ENCODE data around the gene MAD1L1. TPM values are rescaled to one million over a fixed set of nuclear protein-coding genes. Genes with fewer than 3 reads are reported as not detected.

The MAD1L1 gene
- total and polyA plus RNA-seq, 2 of the 4 experiments (the other 2 are of a cell fraction) = 29.0 to 40.9 TPM

DNA sequence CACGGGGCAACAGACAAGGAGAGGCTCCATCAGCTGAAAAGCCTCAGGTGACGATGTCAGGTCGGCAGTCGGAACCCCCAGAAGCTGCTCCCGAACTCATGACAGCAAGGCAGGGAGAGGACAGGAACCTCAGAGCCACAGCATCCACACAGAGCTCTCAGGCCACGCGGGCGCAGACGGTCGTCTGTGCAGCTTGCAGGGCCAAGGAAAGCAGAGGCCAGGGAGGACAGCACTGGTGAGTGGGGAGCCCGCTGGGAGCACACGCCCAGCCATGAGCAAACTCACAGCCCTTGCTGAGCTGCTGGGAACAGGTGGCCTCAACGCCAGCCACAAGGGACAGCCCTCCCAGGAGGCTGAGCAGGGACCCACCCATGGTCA lies 138.9 kb downstream of the MAD1L1 start:
- in situ Hi-C loops (cut with MboI; ENCODE audit: low sequenced_read_pairs) (no loop called here), dilution Hi-C loops (cut with HindIII; ENCODE audit: low sequenced_read_pairs, unreplicated experiment) (no loop called here), intact Hi-C loops (cut with micrococcal nuclease) (loop anchor here (5.0 kb wide), 1 partner anchor 57 kb away; no protein-coding TSS in a partner anchor)
- Histone ChIP-seq H2BK15ac (ENCODE audit: low read depth, low read length) (no peak overlapping the region), H3K9me3 (ENCODE audit: control insufficient read depth, insufficient read depth, low read length) (no peaks in the 10 kb centered on the region), H2BK20ac (ENCODE audit: low read depth, low read length) (no peak overlapping the region), H4K8ac (ENCODE audit: low read depth in 2 of 2, low read length in 2 of 2) (peak overlapping the region in 1 of 2 experiments; percentile 72; a peak in 2 of 4 replicates), H3K4me1 (ENCODE audit: control insufficient read depth, insufficient read depth, low read length) (peaks cover 6% of the 10 kb centered on the region), H3K23ac (ENCODE audit: low read depth, low read length) (no peak overlapping the region), H2AK5ac (ENCODE audit: low read depth, low read length) (peak overlapping the region; percentile 29; the same call in 1 of the 2 replicates), H4K5ac (ENCODE audit: low read depth, low read length) (peak overlapping the region; percentile 87; the same call in 1 of the 2 replicates), H4K91ac (ENCODE audit: insufficient read depth, low read depth, low read length) (no peak overlapping the region), H2BK120ac (ENCODE audit: low read depth, low read length) (0 out of 2 replicates have a peak overlapping the region, but pooled peaks have one; percentile 37), H3K36me3 (ENCODE audit: control insufficient read depth, insufficient read depth, low read length) (no peaks in the 10 kb centered on the region), H2BK5ac (ENCODE audit: low read depth, low read length, poor library complexity, severe bottlenecking) (no peak overlapping the region), H3K9ac (ENCODE audit: low read depth, low read length) (no peak overlapping the region), H3K79me1 (ENCODE audit: low read depth in 1 of 2, low read length in 2 of 2) (peaks cover under 1 to 18% of the 10 kb centered on the region in 2 experiments; a peak in 3 of 4 replicates), H3K14ac (replicated peaks; ENCODE audit: low read depth, low read length) (no peak overlapping the region), H2AK9ac (replicated peaks; ENCODE audit: low read depth, low read length, poor library complexity) (peak overlapping the region; percentile 16), H3K27ac (ENCODE audit: insufficient read depth, low read length) (peak overlapping the region; percentile 35; the same call in 1 of the 2 replicates), H3K27me3 (ENCODE audit: control insufficient read depth, insufficient read depth, low read length) (no peaks in the 10 kb centered on the region), H3K4me3 (ENCODE audit: insufficient read depth, low read depth, low read length) (no peak overlapping the region), H3K18ac (ENCODE audit: low read depth, low read length) (no peak overlapping the region; the same call in 1 of the 2 replicates), H3K9me1 (ENCODE audit: insufficient read depth, low read length) (peaks cover 10% of the 10 kb centered on the region; the same call in 1 of the 2 replicates), H3K4me2 (ENCODE audit: low read depth, low read length) (no peak overlapping the region), H2AFZ (replicated peaks; ENCODE audit: low read length, poor library complexity) (peak overlapping the region; percentile 62), H4K20me1 (ENCODE audit: insufficient read depth, low read length) (no peaks in the 10 kb centered on the region), H3K4ac (ENCODE audit: low read depth, low read length) (peak overlapping the region; percentile 41), H3K56ac (ENCODE audit: extremely low read depth, insufficient read depth, low read length) (no peak overlapping the region)
- DNase-seq (no peak), ATAC-seq (ENCODE audit: low read depth) (peak; percentile 19)
- CTCF ChIA-PET = no interaction called here
- TF ChIP-seq MAFK (IDR thresholded peaks at IDR 0.05; ENCODE audit: low read depth, low read length) (no peak), RCOR1 (IDR thresholded peaks at IDR 0.05; ENCODE audit: insufficient replicate concordance, low read length) (no peak), MXI1 (IDR thresholded peaks at IDR 0.05; ENCODE audit: borderline replicate concordance, low read depth, low read length) (no peak), SMC3 (IDR thresholded peaks at IDR 0.05; ENCODE audit: low read depth, low read length) (no peak), NFE2L2 (IDR thresholded peaks at IDR 0.05; ENCODE audit: low read depth, low read length) (no peak), RFX5 (IDR thresholded peaks at IDR 0.05; ENCODE audit: low read depth, low read length) (no peak), CEBPB (IDR thresholded peaks at IDR 0.05; ENCODE audit: low read depth, low read length) (no peak), FOS (IDR thresholded peaks at IDR 0.05; ENCODE audit: low read depth, low read length) (no peak), BHLHE40 (IDR thresholded peaks at IDR 0.05; ENCODE audit: low read depth, low read length) (no peak), CHD1 (IDR thresholded peaks at IDR 0.05; ENCODE audit: low read depth, low read length) (no peak), MAZ (IDR thresholded peaks at IDR 0.05; ENCODE audit: borderline replicate concordance, low read depth, low read length) (no peak), RAD21 (IDR thresholded peaks at IDR 0.05; ENCODE audit: low read length) (no peak), POLR2A (IDR thresholded peaks at IDR 0.05; ENCODE audit: low read depth, low read length) (no peak)
- TF ChIP-seq, protein P1, sequence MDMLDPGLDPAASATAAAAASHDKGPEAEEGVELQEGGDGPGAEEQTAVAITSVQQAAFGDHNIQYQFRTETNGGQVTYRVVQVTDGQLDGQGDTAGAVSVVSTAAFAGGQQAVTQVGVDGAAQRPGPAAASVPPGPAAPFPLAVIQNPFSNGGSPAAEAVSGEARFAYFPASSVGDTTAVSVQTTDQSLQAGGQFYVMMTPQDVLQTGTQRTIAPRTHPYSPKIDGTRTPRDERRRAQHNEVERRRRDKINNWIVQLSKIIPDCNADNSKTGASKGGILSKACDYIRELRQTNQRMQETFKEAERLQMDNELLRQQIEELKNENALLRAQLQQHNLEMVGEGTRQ (IDR thresholded peaks at IDR 0.05; ENCODE audit: low read depth, low read length) = no peak
- TF ChIP-seq, protein P2, sequence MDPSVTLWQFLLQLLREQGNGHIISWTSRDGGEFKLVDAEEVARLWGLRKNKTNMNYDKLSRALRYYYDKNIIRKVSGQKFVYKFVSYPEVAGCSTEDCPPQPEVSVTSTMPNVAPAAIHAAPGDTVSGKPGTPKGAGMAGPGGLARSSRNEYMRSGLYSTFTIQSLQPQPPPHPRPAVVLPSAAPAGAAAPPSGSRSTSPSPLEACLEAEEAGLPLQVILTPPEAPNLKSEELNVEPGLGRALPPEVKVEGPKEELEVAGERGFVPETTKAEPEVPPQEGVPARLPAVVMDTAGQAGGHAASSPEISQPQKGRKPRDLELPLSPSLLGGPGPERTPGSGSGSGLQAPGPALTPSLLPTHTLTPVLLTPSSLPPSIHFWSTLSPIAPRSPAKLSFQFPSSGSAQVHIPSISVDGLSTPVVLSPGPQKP (IDR thresholded peaks at IDR 0.05; ENCODE audit: borderline replicate concordance, low read depth, low read length) = no peak
- TF ChIP-seq, protein P3, sequence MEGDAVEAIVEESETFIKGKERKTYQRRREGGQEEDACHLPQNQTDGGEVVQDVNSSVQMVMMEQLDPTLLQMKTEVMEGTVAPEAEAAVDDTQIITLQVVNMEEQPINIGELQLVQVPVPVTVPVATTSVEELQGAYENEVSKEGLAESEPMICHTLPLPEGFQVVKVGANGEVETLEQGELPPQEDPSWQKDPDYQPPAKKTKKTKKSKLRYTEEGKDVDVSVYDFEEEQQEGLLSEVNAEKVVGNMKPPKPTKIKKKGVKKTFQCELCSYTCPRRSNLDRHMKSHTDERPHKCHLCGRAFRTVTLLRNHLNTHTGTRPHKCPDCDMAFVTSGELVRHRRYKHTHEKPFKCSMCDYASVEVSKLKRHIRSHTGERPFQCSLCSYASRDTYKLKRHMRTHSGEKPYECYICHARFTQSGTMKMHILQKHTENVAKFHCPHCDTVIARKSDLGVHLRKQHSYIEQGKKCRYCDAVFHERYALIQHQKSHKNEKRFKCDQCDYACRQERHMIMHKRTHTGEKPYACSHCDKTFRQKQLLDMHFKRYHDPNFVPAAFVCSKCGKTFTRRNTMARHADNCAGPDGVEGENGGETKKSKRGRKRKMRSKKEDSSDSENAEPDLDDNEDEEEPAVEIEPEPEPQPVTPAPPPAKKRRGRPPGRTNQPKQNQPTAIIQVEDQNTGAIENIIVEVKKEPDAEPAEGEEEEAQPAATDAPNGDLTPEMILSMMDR (conservative IDR thresholded peaks at IDR 0.05; ENCODE audit: low read depth, low read length) = no peak
- BruUV-seq (replicated peaks) = no TSS peak
- 86% methylated on average over 2 of the region's 13 CpGs; no CpG with 5 or more reads in 1 of the 2 experiments for WGBS, 2 experiments (ENCODE audit: extremely low coverage in 2 of 2, insufficient read length in 1 of 2)
- POLR2A ChIA-PET (ENCODE audit: unreplicated experiment) = no interaction called here
